HG02852 (cell line): ENCODE results near the gene DLG2.

Experiments used
- ATAC-seq: cut with Tn5 transposase; IDR thresholded peaks from one replicate; pipeline ENCODE4 v1.9.1; 2021; ENCODE audit warnings: mild to moderate bottlenecking, moderate library complexity; ENCODE audit not compliant: unreplicated experiment

Gene DLG2

GRCh38 chr11:85572056-85572455, 55.1 kb downstream of the DLG2 start:
- ATAC-seq, result no peak

- no peak for ATAC-seq
Observed at GRCh38 chr11:85569525-85569924, 57.6 kb downstream of the DLG2 start.

DNA sequence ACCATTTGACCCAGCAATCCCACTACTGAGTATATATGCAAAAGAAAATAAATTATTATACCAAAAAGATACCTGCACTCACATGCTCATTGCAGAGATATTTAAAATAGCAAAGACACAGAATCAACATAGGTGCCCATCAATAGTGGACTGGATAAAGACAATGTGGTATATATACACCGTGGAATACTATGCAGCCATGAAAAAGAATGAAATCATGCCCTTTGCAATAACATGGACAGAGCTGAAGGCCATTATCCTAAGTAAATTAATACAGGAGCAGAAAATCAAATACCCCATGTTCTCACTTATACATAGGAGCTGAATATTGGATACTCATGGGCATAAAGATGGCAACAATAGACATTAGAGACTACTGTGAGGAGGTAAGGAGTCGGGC, 68.7 kb downstream of the DLG2 start:
- ATAC-seq, result no peak

GRCh38 chr11:85551881-85552280, 75.3 kb downstream of the DLG2 start:
- ATAC-seq, result no peak

GRCh38 chr11:85541683-85542082, 85.5 kb downstream of the DLG2 start:
- ATAC-seq, result no peak

- no peak for ATAC-seq
Observed at GRCh38 chr11:85540635-85541205, 86.4 kb downstream of the DLG2 start.

DNA sequence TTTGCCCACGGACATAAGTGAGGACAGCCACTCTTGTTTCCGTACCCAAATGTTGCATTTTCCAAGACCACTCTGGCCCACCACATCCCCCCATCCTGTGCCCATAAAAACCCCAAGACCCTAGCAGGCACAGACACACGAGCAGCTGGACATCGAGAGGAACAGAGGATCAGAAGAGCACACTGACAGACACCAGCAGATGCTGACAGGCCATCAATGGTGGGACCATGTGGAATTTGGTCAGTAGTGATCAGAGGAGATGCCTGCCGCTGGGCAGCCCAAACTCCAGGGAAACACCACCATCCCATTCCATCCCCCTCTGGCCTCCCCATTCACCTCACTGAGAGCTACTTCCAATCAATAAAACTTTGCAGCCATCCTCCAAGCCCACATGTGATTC, 87.0 kb downstream of the DLG2 start:
- no peak for ATAC-seq

DNA sequence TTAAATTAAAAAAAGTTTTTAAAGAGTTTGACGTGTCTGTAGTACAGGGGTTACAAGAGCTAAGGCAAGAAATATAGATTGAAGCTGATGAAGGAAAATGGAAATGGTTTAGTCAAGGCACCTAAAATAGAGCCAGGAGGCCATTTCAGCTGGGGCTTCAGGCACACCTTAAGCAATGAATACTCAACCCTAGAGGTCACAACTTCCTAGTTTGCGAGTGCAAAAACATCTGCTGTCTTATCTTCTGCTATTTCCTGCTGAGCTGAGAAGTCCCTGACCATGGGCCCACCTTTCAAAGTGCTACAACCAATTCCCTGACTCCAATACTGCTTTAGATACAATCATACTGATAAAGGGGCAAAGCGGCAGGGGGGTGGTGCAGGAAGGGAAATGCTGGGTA, 87.4 kb downstream of the DLG2 start:
- ATAC-seq, result no peak

DNA sequence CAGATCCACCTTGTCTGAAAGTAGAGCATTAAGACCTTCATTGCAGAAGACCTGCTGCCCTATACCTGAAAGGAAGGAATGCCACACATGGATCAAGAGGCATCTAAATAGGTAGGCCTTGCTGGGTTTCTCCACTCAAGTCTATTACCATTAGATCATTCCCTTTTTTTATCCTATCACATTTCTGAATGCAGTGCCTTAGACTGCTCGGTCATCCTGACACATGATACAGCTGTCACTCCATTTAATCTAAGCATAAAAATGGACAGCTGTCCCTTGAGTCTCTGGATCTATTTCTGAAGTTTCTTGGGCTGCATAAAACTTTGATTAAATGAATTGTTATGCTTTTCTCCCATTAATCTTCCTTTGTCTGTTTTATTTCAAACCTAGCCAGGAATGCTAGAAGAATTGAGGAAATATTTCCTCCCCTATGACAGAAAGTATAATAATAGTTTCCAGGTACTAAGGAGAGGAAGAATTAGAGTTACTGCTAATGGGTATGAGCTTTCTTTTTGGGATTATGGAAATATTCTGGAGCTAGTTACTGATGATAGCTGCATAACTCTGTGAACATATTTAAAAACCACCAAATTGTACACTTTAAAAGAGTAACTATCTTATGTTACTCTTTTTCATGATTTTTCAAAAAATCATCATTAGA, 88.0 kb downstream of the DLG2 start:
- ATAC-seq, result no peak

DNA sequence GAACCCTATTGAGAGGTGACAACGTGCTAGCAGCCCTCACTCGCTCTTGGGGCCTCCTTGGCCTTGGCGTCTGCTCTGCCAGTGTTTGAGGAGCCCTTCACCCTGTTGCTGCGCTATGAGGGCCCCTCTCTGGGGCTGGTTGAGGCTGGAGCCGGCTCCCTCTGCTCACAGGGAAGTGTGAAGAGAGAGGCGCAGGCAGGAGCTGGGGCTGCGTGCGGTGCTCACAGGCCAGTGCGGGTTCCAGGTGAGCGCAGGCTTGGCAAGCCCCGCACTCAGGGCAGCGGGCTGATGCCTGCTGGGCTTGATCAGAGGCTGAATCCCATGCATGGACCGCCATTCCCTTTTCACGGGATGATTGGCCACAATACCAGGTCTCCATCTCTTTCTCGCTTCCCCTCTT, 90.7 kb downstream of the DLG2 start:
- no peak for ATAC-seq

- no peak for ATAC-seq
Observed at GRCh38 chr11:85534806-85535205, 92.3 kb downstream of the DLG2 start.

DNA sequence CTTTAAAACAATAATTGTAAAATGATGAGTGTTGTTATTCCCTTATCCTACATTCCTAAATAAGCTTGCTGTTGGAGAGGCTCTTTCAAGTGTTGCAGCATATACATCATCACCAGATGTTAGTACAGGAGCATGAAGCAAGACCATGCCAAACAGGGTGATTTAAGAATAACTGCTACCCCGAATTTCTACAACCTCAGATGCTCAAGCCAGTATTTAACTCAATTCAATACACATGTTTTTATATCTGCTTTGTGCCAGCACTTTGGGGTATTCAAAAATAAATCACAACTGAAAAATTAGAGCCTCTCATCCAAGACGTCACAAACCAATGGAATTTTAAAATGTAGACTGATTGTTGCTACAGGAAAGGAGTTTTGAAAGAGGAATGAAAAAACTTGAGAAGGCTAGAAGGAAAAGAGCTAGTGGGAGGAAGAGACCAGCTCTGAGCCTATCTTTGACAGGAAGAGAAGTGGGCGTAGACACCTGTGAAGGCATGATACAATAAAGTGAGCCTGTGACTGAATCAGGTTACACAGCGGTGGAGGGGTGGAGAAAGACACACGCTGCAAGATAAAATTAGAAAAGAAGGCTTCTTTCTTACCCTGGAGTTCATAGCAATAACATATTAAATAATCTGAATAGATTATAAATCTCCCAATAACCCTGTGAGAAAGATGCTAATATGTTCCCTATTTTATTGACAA, 95.8 kb downstream of the DLG2 start:
- ATAC-seq, result no peak

- no peak for ATAC-seq
Observed at GRCh38 chr11:85530634-85531033, 96.5 kb downstream of the DLG2 start.

- ATAC-seq, result no peak
Observed at GRCh38 chr11:85526564-85526963, 100.6 kb downstream of the DLG2 start.

- ATAC-seq, result no peak
Observed at GRCh38 chr11:85525686-85526085, 101.5 kb downstream of the DLG2 start.

GRCh38 chr11:85517272-85517671, 109.9 kb downstream of the DLG2 start:
- no peak for ATAC-seq

- no peak for ATAC-seq
Observed at GRCh38 chr11:85495918-85496317, 131.2 kb downstream of the DLG2 start.

DNA sequence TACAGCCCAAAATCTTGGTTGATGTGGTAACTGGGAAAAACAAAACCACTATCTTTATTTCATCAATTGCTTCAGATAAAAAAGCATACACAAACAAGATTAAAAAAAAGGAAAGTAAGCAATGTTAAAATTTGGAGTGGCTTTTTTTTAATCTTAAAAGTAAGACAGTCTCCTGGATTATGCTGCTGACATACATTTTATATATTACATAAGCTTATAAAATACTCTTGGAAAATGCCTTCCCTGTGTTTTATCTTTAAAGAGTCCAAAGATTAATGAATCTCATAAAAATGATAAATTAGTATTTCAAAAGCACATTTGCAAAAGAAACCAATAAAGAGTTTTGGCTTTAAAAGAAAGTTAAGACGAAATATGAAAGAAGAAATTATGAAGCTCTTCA, 132.7 kb downstream of the DLG2 start:
- ATAC-seq, result no peak

- ATAC-seq, result no peak
Observed at GRCh38 chr11:85485902-85486301, 141.2 kb downstream of the DLG2 start.

- no peak for ATAC-seq
Observed at GRCh38 chr11:85483861-85484260, 143.3 kb downstream of the DLG2 start.

GRCh38 chr11:85481862-85482261, 145.3 kb downstream of the DLG2 start:
- no peak for ATAC-seq
